ENCODE results near the gene SRPK2.
"Not testable (repeated sequence)": the region's sequence is repeated elsewhere in the genome, so short reads cannot be mapped to it uniquely, and the experiment has no call there.

Gene SRPK2

DNA sequence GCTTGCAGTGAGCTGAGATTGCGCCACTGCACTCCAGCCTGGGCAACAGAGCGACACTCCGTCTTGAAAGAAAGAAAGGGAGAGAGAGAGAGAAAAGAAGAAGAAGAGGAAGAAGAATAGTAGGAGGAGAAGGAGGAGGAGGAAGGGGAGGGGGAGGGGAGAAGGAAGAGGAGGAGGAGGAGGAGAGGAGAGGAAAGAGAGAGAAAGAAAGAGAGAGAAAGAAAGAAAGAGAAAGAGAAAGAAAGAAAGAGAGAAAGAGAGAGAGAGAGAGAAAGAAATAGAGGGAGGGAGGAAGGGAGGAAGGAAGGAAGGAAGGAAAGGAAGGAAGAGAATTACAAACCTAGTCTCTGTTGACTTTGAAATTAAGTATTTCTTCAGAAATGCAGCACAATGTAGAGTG is 7.8 kb upstream of the SRPK2 start:
- Mint-ChIP-seq H3K27me3 (ENCODE audit: low read depth) (no peaks in the 10 kb centered on the region), H3K27ac (no peak overlapping the region), H3K4me3 (no peak overlapping the region), H3K36me3 (ENCODE audit: low read depth) (no peaks in the 10 kb centered on the region), H3K9me3 (no peaks in the 10 kb centered on the region), H3K4me1 (ENCODE audit: low read depth) (peaks cover 2% of the 10 kb centered on the region)

GRCh38 chr7:105391429-105391828 is 2.7 kb upstream of the SRPK2 start:
- no peak overlapping the region for H3K4me3 Mint-ChIP-seq
- no peak overlapping the region for H3K27ac Mint-ChIP-seq
- H3K9me3 Mint-ChIP-seq = no peaks in the 10 kb centered on the region
- peaks cover 3% of the 10 kb centered on the region for H3K27me3 Mint-ChIP-seq (ENCODE audit: low read depth)
- peaks cover 4% of the 10 kb centered on the region for H3K36me3 Mint-ChIP-seq (ENCODE audit: low read depth)
- peaks cover 14% of the 10 kb centered on the region for H3K4me1 Mint-ChIP-seq (ENCODE audit: low read depth)

GRCh38 chr7:105389889-105390288 is 1.2 kb upstream of the SRPK2 start:
- H3K27me3 Mint-ChIP-seq (ENCODE audit: low read depth) = peaks cover 3% of the 10 kb centered on the region
- H3K4me3 Mint-ChIP-seq = peak overlapping the region; percentile 95
- no peaks in the 10 kb centered on the region for H3K9me3 Mint-ChIP-seq
- H3K4me1 Mint-ChIP-seq (ENCODE audit: low read depth) = peaks cover 12% of the 10 kb centered on the region
- no peak overlapping the region for H3K27ac Mint-ChIP-seq
- peaks cover 9% of the 10 kb centered on the region for H3K36me3 Mint-ChIP-seq (ENCODE audit: low read depth)

DNA sequence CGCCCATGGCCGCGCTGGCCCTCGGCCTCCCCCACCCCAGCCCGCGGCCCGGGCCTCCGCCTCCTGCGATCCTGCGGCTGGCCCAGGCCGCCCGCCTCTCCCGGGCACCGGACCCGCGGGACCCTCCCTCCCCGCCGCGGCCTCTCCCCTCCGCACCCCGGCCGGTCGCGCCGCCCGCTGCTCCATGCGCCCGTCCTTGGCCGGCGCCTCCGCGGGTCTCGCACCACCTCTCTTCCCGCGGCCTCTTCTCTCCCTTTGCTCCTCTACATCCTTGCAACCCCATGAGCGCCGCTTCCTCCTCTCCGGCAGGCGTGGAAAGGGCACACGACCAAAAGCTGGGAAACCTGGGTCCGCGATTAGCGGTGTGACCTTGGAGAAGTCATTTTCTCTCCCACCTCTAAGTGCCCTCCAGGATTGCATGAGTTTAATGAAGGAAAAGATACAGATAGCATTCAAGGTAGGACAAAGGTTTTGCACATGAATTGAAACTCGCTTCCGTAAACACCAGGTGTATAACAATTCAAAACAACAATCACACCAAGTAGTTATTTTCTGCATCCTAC is 448 bp upstream of the SRPK2 start:
- H3K4me1 Mint-ChIP-seq (ENCODE audit: low read depth) = peaks cover 12% of the 10 kb centered on the region
- H3K4me3 Mint-ChIP-seq = peak overlapping the region; percentile 95
- no peaks in the 10 kb centered on the region for H3K9me3 Mint-ChIP-seq
- H3K27ac Mint-ChIP-seq = peak overlapping the region; percentile 95
- peaks cover 9% of the 10 kb centered on the region for H3K36me3 Mint-ChIP-seq (ENCODE audit: low read depth)
- peaks cover 3% of the 10 kb centered on the region for H3K27me3 Mint-ChIP-seq (ENCODE audit: low read depth)

DNA sequence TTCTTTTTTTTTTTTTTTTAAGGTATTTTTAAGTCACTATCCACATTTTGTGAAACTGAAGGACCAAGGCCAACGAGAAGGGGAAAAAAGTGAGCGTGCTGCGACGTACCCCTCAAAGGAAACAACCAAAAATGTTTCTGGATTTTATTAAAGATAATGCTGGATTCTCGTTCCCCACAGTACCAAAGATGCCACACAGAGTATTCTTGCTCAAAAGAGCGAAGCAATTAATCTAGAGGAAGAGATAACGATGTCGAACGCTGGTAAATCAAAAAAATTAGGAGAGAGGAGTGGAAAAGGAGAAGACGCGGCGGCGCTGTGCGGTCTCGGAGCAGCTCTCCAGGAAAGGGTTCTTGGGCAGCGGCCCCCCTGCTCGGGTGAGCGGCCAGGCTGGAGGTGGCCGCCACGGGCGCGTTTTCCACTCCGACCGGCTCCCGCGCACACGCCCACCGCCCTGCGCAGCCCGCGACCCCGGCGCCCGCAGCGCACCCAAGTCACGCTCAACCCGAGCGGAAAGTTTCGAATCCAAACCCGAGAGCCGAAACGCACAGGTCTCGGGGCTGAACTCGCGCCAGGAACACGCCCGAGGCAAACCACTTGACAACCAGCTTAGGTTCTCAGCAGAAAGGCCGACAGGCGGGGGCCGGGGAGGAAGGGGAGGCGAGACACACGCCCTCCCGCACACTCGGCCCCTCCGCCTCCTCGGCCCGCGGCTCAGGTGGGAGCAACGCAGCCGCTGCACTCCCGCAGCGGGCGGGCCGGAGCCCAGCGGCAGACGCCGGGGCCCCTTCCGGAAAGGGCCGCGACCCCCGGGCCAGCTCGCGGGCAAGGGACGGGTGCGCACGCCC is 989 bp downstream of the SRPK2 start:
- H3K4me1 Mint-ChIP-seq (ENCODE audit: low read depth) = peaks cover 12% of the 10 kb centered on the region
- H3K36me3 Mint-ChIP-seq (ENCODE audit: low read depth) = peaks cover 9% of the 10 kb centered on the region
- peak overlapping the region; percentile 82 for H3K27ac Mint-ChIP-seq
- H3K9me3 Mint-ChIP-seq = no peaks in the 10 kb centered on the region
- H3K4me3 Mint-ChIP-seq = peak overlapping the region; percentile 93
- H3K27me3 Mint-ChIP-seq (ENCODE audit: low read depth) = peaks cover 3% of the 10 kb centered on the region

DNA sequence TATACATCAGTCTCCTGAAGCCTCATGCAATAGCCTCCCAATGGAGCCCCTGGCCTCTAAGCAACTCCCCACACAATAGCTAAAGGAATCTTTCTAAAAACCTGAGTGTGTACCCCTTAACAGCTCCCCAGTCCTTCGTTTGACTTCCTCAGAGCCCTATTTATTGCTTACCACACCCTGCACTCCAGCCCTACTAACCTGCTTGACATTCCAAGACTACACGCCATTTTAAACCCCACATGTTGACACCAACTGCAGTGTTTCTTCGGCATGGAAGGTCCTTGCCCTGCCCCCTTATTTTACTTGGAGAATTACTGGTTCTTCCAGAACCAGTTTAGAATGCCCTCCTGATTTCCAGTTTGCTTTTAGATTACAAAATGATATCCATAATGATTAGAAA is 10.8 kb downstream of the SRPK2 start:
- H3K4me1 Mint-ChIP-seq (ENCODE audit: low read depth) = peaks cover 1% of the 10 kb centered on the region
- H3K27ac Mint-ChIP-seq = no peak overlapping the region
- no peaks in the 10 kb centered on the region for H3K27me3 Mint-ChIP-seq (ENCODE audit: low read depth)
- no peaks in the 10 kb centered on the region for H3K9me3 Mint-ChIP-seq
- no peak overlapping the region for H3K4me3 Mint-ChIP-seq
- no peaks in the 10 kb centered on the region for H3K36me3 Mint-ChIP-seq (ENCODE audit: low read depth)

GRCh38 chr7:105376908-105377533 is 11.7 kb downstream of the SRPK2 start:
- no peaks in the 10 kb centered on the region for H3K9me3 Mint-ChIP-seq
- H3K4me3 Mint-ChIP-seq = no peak overlapping the region
- no peaks in the 10 kb centered on the region for H3K27me3 Mint-ChIP-seq (ENCODE audit: low read depth)
- H3K27ac Mint-ChIP-seq = no peak overlapping the region
- H3K4me1 Mint-ChIP-seq (ENCODE audit: low read depth) = peaks cover 3% of the 10 kb centered on the region
- no peaks in the 10 kb centered on the region for H3K36me3 Mint-ChIP-seq (ENCODE audit: low read depth)

- Mint-ChIP-seq H3K36me3 (ENCODE audit: low read depth) (peaks cover 1% of the 10 kb centered on the region), H3K27ac (no peak overlapping the region), H3K4me3 (no peak overlapping the region), H3K27me3 (ENCODE audit: low read depth) (no peaks in the 10 kb centered on the region), H3K9me3 (no peaks in the 10 kb centered on the region), H3K4me1 (ENCODE audit: low read depth) (peaks cover 4% of the 10 kb centered on the region)
These were observed 18.8 kb downstream of the SRPK2 start for GRCh38 chr7:105369944-105370343.

GRCh38 chr7:105367458-105367857 is 21.3 kb downstream of the SRPK2 start:
- no peaks in the 10 kb centered on the region for H3K27me3 Mint-ChIP-seq (ENCODE audit: low read depth)
- H3K27ac Mint-ChIP-seq = no peak overlapping the region
- peaks cover 6% of the 10 kb centered on the region for H3K4me1 Mint-ChIP-seq (ENCODE audit: low read depth)
- no peaks in the 10 kb centered on the region for H3K9me3 Mint-ChIP-seq
- H3K4me3 Mint-ChIP-seq = no peak overlapping the region
- peaks cover 9% of the 10 kb centered on the region for H3K36me3 Mint-ChIP-seq (ENCODE audit: low read depth)

DNA sequence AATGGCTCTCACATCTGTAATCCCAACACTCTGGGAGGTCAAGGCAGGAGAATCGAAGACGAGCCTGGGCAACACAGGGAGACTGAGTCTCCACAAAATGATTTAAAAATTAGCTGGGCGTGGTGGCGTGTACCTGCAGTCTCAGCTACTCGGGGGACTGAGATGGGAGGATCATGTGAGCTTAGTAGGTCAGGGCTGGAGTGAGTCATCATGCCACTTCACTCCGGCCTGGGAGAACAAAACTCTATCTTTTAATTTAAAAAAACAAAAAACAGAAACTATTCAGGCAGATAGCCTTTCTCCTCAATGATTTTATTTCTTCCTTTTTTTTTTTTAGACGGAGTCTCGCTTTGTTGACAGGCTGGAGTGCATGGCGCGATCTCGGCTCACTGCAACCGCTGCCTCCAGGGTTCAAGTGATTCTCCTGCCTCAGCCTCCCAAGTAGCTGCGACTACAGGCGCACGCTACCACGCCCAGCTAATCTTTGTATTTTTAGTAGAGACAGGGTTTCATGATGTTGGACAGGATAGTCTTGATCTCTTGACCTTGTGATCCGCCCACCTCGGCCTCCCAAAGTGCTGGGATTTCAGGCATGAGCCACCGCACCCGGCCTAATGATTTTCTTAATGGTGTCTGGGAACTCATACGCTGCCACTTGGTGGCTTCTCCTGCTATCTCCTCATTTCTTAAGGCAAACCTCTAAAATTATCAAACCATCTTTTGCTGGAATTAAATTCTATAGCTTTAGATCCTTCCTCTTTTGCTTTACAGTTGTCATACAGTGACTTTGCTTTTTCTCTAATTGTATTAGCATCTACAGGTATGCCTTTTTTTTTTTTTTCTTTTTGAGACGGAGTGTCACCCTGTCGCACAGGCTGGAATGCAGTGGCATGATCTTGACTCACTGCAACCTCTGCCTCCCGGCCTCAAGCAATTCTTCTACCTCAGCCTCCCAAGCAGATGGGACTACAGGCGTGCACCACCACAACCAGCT is 22.9 kb downstream of the SRPK2 start:
- Mint-ChIP-seq H3K4me3 (no peak overlapping the region), H3K9me3 (peaks cover 13% of the 10 kb centered on the region), H3K27ac (no peak overlapping the region), H3K27me3 (ENCODE audit: low read depth) (no peaks in the 10 kb centered on the region), H3K36me3 (ENCODE audit: low read depth) (peaks cover 17% of the 10 kb centered on the region), H3K4me1 (ENCODE audit: low read depth) (peaks cover 10% of the 10 kb centered on the region)

GRCh38 chr7:105364684-105365083 is 24.0 kb downstream of the SRPK2 start:
- Mint-ChIP-seq H3K27ac (no peak overlapping the region), H3K9me3 (peaks cover 13% of the 10 kb centered on the region), H3K36me3 (ENCODE audit: low read depth) (peaks cover 19% of the 10 kb centered on the region)

DNA sequence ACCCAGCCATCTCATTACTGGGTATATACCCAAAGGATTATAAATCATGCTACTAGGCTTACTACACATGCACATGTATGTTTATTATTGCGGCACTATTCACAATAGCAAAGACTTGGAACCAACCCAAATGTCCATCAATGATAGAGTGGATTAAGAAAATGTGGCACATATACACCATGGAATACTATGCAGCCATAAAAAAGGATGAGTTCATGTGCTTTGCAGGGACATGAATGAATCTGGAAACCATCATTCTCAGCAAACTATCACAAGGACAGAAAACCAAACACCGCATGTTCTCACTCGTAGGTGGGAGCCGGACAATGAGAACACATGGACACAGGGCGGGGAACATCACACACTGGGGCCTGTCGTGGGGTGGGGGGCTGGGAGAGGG is 25.1 kb downstream of the SRPK2 start:
- not testable (repeated sequence) for H3K4me1 Mint-ChIP-seq (ENCODE audit: low read depth); H3K27ac Mint-ChIP-seq
- H3K9me3 Mint-ChIP-seq = peaks cover 13% of the 10 kb centered on the region

More at GRCh38 chr7:105364684-105365083, 24.0 kb downstream of the SRPK2 start:
- no peak overlapping the region for H3K4me3 Mint-ChIP-seq
- H3K4me1 Mint-ChIP-seq (ENCODE audit: low read depth) = peaks cover 11% of the 10 kb centered on the region
- no peaks in the 10 kb centered on the region for H3K27me3 Mint-ChIP-seq (ENCODE audit: low read depth)

GRCh38 chr7:105362685-105363084 is 26.0 kb downstream of the SRPK2 start:
- H3K9me3 Mint-ChIP-seq = peaks cover 13% of the 10 kb centered on the region
- not testable (repeated sequence) for H3K27me3 Mint-ChIP-seq (ENCODE audit: low read depth); H3K4me3 Mint-ChIP-seq; H3K27ac Mint-ChIP-seq
- H3K36me3 Mint-ChIP-seq (ENCODE audit: low read depth) = peaks cover 20% of the 10 kb centered on the region
- peaks cover 10% of the 10 kb centered on the region for H3K4me1 Mint-ChIP-seq (ENCODE audit: low read depth)

More for the DNA sequence above, 25.1 kb downstream of the SRPK2 start:
- not testable (repeated sequence) for H3K27me3 Mint-ChIP-seq (ENCODE audit: low read depth); H3K4me3 Mint-ChIP-seq
- H3K36me3 Mint-ChIP-seq (ENCODE audit: low read depth) = peaks cover 20% of the 10 kb centered on the region

DNA sequence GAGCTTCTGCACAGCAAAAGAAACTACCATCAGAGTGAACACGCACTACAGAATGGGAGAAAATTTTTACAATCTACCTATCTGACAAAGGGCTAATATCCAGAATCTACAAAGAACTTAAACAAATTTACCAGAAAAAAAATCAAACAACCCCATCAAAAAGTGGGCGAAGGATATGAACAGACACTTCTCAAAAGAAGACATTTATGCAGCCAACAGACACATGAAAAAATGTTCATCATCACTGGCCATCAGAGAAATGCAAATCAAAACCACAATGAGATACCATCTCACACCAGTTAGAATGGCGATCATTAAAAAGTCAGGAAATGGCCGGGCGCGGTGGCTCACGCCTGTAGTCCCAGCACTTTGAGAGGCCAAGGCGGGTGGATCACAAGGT is 26.7 kb downstream of the SRPK2 start:
- H3K4me3 Mint-ChIP-seq; H3K27ac Mint-ChIP-seq; H3K27me3 Mint-ChIP-seq (ENCODE audit: low read depth): not testable (repeated sequence)
- Mint-ChIP-seq H3K4me1 (ENCODE audit: low read depth) (peaks cover 10% of the 10 kb centered on the region), H3K36me3 (ENCODE audit: low read depth) (peaks cover 20% of the 10 kb centered on the region), H3K9me3 (peaks cover 13% of the 10 kb centered on the region)

Measured in T-helper 1 cell treated with Interleukin-12 subunit alpha and Interleukin-12 subunit beta and Interleukin-4 antibody, amounts not matched to agents 30 μg/mL and 1 μg/mL, for 36 hours (primary cell).